IPS-18c (cell line): Measurements from ENCODE around the gene KCND3.

Source experiments
- H3K4me3 ChIP-seq: 2 replicates; pipeline ENCODE4 v1.7.0; 2013; ENCODE audit warnings: low read depth, mild to moderate bottlenecking, low read length, moderate library complexity; ENCODE audit not compliant: insufficient read depth
- H3K9me3 ChIP-seq: one replicate; pipeline ENCODE4 v1.6.1; 2013; ENCODE audit warnings: mild to moderate bottlenecking, low read length, moderate library complexity; ENCODE audit not compliant: control insufficient read depth, insufficient read depth

Gene KCND3

GRCh38 chr1:111989531-111990025 lies at the start of gene KCND3:
TSS of gene KCND3 (minus strand) at chr1:111989668.
- H3K9me3 ChIP-seq, result peaks cover 2% of the 10 kb centered on the region
- H3K4me3 ChIP-seq, result peak within 1 kb of the TSS; percentile 55

DNA sequence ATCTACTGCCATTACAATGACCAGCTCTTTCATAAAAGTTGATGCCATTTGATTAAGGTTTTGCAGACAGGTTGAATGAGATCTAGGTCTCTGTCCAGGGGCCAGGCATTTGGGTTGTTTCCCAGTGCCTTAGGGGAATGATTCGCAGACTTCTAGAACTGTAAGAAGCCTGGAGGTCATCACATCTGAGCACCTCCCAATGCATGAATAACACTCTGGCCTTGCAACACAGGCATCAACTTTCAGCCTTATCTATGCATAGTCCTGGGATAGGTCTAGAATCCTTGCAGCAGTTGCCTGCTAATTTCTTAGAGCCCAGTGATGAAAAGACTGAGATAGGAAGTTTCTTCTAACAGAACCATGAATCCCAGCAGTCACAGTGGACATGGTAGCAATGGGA lies 44.8 kb upstream of the KCND3 start:
- Histone ChIP-seq H3K9me3 (no peaks in the 10 kb centered on the region), H3K4me3 (no peak overlapping the region)

- no peaks in the 10 kb centered on the region for H3K9me3 ChIP-seq
Measured at GRCh38 chr1:112033439-112034120, 44.1 kb upstream of the KCND3 start.

GRCh38 chr1:112030157-112030556 lies 40.7 kb upstream of the KCND3 start:
- H3K9me3 ChIP-seq, result no peaks in the 10 kb centered on the region
- no peak overlapping the region for H3K4me3 ChIP-seq

More at GRCh38 chr1:112033439-112034120, 44.1 kb upstream of the KCND3 start:
- H3K4me3 ChIP-seq, result no peak overlapping the region

DNA sequence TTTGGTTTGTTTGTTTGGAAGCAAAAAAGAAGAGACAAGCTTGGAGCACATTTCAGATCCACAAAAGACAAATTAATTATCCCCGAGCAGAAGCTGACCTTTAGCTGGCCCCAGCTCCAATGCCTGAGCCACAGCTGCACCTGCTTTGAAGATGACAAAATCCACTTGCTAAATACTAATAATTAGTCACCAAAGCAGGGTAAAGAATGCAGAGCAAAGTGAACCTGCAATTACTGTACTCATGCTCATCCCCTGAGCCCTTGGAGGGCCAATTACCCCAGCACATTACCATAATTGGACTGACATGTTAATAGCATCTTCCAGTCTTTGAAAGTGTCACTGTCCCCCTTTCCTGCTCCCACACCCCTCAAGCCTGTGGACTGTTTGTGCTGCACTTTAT lies 38.2 kb upstream of the KCND3 start:
- H3K9me3 ChIP-seq, result no peaks in the 10 kb centered on the region
- H3K4me3 ChIP-seq, result no peak overlapping the region

DNA sequence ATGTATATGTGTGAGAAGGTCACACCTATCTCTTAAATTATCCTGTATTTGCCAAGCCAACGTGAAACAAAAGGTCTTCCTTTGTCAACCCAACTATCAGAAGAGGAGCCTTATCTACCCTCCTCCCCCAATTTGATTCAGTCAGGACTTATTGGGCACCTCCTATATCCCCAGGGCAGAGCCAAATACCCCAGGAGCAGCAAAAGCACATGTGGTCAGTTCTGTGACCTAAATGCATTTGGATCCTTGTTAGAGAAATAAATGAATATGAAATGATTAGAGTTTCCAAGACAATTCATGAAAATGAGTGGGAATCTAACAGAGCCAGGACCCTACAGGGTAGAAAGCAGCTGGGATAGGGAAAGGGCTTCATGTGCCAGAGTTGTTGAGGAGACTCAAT lies 37.0 kb upstream of the KCND3 start:
- Histone ChIP-seq H3K4me3 (no peak overlapping the region), H3K9me3 (no peaks in the 10 kb centered on the region)

DNA sequence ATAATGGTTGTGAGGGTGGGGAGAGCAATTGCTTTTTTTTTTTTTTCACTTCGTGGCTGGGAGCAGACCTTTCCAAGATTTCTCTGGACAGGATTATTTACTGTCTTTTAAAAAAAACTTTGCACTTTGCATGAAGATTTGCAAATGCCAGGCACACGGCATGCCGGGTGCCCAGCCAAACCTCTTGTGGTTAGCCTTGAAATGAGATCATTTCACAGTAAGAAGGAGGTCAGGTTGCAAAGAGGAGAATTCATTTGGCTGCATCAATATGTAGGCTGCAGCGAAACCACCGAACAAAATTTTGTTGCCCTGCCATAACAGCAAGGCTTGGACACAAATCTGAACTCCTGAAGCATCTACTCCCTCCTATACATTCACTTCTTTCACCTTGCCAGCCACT lies 36.5 kb upstream of the KCND3 start:
- Histone ChIP-seq H3K4me3 (no peak overlapping the region), H3K9me3 (no peaks in the 10 kb centered on the region)

DNA sequence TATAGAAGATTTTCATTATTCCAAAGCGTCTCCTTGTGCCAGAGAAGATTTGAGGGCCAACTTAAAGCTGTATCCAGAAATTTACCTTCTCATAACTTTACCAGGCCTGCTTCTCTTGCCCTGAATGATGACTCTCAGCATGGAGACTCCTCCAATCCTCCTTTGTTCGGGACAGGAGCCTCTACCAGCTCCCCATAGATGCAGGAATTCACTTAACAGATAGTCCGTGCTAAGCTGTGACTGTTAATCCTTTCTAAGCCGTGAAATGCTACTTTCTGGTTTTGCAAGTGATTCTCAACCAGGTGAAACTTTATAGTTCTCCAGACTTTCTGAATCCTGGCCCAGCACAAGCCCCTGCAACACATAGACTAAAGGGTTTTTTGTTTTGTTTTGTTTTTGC lies 31.8 kb upstream of the KCND3 start:
- no peak overlapping the region for H3K4me3 ChIP-seq
- no peaks in the 10 kb centered on the region for H3K9me3 ChIP-seq

DNA sequence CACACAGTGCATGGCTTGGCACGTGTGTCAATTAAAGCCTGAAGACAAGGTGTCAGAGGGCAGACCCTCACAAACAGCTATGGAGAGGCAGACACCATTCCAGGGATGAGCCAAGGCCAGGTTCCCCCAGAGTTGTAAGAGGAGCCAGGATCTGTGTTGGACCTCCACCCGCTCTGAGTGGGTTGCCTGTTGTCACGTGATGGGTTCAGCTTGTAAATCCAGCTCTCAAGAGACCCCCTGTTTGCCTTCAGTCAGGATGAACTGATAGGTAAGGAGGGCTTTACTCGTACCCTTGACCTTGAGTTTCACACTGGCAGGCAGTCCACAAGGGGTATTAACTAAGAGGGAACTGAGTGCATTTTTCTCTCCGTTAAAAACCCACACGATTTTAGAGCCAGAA lies 27.7 kb upstream of the KCND3 start:
- H3K4me3 ChIP-seq, result no peak overlapping the region

GRCh38 chr1:112012823-112013222 lies 23.4 kb upstream of the KCND3 start:
- H3K9me3 ChIP-seq, result no peaks in the 10 kb centered on the region

More for the DNA sequence above, 27.7 kb upstream of the KCND3 start:
- H3K9me3 ChIP-seq, result no peaks in the 10 kb centered on the region

GRCh38 chr1:112011202-112011601 lies 21.7 kb upstream of the KCND3 start:
- H3K9me3 ChIP-seq, result no peaks in the 10 kb centered on the region
- no peak overlapping the region for H3K4me3 ChIP-seq

More at GRCh38 chr1:112012823-112013222, 23.4 kb upstream of the KCND3 start:
- no peak overlapping the region for H3K4me3 ChIP-seq

GRCh38 chr1:112007169-112007568 lies 17.7 kb upstream of the KCND3 start:
- Histone ChIP-seq H3K4me3 (no peak overlapping the region; the same call in 1 of the 2 replicates), H3K9me3 (no peaks in the 10 kb centered on the region)

- Histone ChIP-seq H3K4me3 (no peak overlapping the region; the same call in 1 of the 2 replicates), H3K9me3 (no peaks in the 10 kb centered on the region)
Measured at GRCh38 chr1:112006416-112007025, 17.1 kb upstream of the KCND3 start.

DNA sequence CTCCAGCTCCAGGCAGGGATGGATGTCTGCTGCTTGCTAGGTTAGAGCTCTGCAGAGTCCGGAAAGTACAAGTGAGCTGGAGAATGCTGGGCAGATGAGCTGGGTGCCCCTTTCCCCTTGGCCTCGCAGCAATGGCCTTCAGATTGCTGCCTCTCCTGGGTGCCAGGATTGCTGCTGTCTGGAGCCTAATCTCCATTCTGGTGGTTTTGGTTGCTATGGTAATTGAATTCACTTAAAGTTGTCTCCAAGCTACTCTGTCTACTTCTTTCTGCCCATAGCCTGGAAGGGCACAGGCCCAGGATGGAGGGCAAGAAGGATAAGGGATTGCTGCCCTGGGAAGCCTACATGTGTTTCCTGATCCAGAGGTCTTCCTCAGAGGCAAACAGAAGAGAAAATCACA lies 14.6 kb upstream of the KCND3 start:
- H3K4me3 ChIP-seq, result no peak overlapping the region
- H3K9me3 ChIP-seq, result no peaks in the 10 kb centered on the region

DNA sequence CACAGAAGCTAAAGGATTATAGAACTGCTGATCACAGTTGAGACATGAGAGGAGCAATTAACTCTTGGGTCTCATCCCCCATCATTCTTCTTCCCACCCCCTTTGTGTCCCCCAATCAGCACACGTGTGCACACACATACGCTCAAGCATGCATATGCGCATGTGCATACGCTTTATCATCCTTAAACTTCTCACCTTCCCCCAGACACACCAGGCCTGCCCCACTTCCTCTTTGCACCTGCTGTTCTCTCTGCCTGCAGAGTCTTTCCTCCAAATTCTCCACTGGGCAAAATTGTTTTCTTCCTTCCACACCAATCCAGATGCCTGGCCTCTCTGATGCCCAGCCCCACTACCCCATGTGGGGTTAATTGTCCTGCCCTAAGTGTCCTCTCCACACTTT lies 13.0 kb upstream of the KCND3 start:
- Histone ChIP-seq H3K9me3 (no peaks in the 10 kb centered on the region), H3K4me3 (no peak overlapping the region)

DNA sequence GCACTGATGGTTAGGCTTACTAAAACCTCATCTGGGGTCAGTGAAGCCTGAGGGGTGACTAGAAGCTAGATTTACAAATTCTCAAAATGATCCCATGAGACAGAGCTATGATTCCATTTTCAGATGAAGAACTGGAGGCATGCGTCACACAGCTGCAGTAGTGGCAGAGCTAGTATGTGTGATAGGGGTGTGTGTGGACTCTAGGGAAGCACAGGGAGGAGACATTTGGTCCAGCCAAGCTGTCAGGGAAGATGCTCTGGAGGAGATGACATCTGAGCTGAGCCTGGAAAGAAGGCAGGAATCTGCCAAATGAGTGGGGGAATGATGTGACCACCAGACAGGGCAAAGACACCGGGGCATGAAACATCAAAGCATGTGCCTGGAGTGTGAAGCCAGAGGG lies 12.0 kb upstream of the KCND3 start:
- H3K4me3 ChIP-seq, result no peak overlapping the region
- no peaks in the 10 kb centered on the region for H3K9me3 ChIP-seq

GRCh38 chr1:112000048-112000447 lies 10.6 kb upstream of the KCND3 start:
- Histone ChIP-seq H3K4me3 (no peak overlapping the region), H3K9me3 (no peaks in the 10 kb centered on the region)

DNA sequence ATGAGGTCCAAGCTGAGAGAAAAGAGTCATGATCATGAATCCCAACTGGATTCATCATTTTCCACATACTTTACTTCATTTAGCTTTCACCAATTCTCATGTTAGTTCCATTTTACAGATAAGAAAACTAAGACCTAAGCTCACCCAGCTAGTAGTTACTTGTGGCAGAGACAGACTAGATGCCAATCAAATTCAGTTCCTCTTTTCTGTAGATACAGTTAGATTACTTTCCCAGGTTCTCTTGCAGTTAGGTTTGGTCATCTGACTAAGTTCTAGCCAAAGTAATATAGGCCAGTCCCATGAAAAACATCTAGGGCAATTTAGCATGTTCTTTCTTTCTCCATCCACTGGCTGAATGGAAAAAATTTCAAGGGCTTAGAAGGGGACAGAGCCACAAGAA lies 8.9 kb upstream of the KCND3 start:
- no peak overlapping the region for H3K4me3 ChIP-seq
- H3K9me3 ChIP-seq, result no peaks in the 10 kb centered on the region
